GM08714 (cell line): ENCODE results near the gene CEP76.

Experiments
- H3K4me3 ChIP-seq: fragments of 200-500 bp; sonication (Bioruptor generic); 2 replicates; pipeline ENCODE4 v1.5.1; 2014; ENCODE audit warnings: mild to moderate bottlenecking, low read length, inconsistent platforms
- ZNF274 ChIP-seq: IDR thresholded peaks from 2 replicates; pipeline ENCODE4 v1.6.1; 2012; ENCODE audit warnings: mild to moderate bottlenecking, low read depth, low read length

CEP76 gene, protein sequence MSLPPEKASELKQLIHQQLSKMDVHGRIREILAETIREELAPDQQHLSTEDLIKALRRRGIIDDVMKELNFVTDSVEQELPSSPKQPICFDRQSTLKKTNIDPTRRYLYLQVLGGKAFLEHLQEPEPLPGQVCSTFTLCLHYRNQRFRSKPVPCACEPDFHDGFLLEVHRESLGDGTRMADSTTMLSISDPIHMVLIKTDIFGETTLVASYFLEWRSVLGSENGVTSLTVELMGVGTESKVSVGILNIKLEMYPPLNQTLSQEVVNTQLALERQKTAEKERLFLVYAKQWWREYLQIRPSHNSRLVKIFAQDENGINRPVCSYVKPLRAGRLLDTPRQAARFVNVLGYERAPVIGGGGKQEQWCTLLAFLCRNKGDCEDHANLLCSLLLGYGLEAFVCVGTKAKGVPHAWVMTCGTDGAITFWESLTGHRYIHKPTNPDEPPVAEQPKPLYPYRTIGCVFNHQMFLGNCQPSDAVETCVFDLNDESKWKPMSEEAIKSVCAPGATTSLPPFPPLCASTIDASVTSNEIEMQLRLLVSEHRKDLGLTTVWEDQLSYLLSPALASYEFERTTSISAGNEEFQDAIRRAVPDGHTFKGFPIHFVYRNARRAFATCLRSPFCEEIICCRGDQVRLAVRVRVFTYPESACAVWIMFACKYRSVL

GRCh38 chr18:12702221-12703095 is at the start of gene CEP76, which contains the start of gene PSMG2:
CEP76 (minus strand) TSS chr18:12702723; CDS start chr18:12702548, 175 bp downstream.
PSMG2 (plus strand) TSS chr18:12703042; CDS start chr18:12703108, 66 bp downstream.
- peak within 1 kb of the TSS; percentile 86 for H3K4me3 ChIP-seq
- no peak for TF ChIP-seq ZNF274

DNA sequence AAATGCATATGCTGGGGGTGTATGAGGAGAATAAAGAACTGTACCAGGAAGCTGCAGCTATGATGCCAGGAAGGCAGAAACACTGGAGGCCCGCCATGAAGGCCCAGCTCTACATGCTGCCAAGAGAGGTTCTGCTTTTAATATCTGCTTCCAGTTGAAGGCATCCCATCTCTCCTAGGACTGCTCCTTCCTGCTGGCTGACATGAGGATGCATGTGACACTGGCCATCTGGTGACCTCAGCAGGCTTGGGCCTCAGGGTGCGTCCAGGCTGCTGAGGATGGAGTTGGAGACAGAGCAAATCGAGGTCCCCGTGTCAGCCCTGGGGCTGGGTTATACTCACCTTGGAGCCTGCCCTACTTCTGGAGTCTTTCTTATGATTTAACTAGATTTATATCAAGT is 49.4 kb upstream of the CEP76 start:
- TF ChIP-seq ZNF274: no peak
- no peak overlapping the region for H3K4me3 ChIP-seq

DNA sequence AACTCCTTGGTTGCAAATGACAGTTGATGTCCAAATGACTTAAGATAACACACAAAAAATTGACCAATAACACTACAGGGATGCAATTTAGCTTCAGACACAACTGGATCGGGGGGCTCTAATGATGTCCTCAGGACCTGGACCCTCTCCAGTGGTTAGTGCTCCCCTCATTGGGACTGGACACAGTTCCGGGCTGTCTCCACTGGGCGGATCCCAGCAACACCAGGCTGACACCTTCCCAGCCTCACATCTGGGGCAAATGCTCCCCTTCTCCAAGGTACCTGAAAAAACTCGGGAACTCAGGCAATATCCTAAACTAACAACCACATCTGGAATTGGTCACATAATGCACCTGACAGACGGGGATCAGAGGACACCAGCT is 49.0 kb upstream of the CEP76 start:
- TF ChIP-seq ZNF274: no peak
- H3K4me3 ChIP-seq: no peak overlapping the region

DNA sequence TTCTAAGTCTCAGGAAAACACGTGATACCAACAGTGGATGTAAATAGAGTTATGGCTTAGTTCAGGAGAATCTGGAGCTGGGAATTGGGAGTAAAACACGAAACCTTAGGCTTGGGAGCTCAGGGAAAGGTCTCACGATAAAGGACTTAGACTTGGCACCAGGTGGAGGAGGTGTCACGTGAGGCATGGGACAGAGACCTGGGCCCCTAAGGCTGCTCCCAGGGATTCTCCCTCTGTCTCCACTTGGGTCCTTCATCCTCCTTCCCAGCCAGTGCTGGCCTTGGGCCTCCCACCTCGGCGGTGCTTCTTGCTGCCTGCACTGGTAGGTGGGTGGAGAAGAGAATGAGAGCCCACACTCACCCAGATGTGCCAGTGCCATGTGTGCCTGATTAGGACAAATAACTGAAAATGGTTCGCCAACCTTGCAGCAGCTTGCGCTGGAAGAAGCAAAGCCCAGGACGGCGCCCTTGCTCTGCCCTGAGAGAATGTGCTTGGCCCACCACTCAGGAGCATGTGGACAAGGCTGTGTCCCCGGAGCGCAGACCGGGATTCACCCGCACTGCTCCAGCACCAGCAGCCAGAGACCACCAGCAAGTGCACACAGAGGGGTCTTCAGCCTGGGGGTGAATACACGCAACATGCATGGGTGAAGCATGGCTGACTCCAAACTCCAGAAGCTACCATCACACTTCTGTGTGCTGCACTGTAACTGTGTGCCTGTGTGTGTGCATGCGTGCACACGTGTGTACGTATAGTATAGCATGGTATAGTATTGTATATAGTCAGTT is 48.4 kb upstream of the CEP76 start:
- H3K4me3 ChIP-seq: no peak overlapping the region
- no peak for TF ChIP-seq ZNF274

DNA sequence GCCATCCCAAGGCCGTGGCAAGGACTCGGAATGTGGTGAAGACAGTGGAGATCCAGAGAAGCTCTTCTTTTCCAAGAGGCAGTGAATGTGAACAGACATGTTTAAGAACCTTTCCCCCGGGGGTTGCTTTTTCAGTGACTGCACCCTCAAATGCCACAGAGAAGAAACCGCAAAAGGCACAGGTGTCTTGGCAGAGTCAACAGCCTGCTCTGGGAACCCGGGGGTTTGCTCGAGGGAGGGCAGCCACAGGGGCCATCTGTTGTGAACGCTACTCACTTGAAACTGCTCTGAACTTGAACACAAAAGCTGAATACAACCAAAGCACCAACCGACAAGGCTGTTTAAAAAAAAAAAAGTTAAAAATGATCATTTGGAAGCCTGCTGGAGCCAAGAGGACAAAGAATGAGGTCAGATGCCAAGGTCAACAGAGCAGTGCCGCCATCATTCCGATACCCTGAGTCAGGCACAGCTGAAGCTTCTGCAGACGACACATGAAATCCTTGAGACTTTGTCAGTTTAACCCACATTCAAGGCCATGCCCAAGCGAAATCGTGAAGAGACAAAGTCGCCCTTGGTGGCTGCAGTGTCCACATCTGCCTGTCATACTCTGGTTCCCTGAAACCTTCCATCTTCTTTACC is 47.7 kb upstream of the CEP76 start:
- no peak for TF ChIP-seq ZNF274
- no peak overlapping the region for H3K4me3 ChIP-seq

DNA sequence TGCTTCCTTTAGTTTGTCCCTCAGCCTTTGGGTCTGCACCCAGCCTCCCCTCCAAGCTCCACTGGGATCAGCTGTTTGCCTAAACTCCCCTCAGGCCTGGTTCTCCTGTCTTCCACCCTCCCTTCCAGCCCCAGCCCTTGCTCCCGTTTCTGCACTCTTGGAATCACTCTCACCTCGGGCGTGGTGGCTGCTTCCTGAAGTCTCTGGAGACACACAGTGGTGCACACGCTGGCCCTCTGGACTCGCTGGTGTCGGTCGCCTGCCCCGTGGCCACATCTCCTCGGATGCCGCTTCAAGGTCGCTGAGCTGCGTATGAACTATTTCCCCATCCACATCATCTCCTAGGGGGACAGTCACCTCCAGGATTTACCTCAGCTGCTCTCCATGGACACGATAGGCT is 46.6 kb upstream of the CEP76 start:
- H3K4me3 ChIP-seq: no peak overlapping the region
- TF ChIP-seq ZNF274: no peak

GRCh38 chr18:12748671-12749070 is 46.1 kb upstream of the CEP76 start:
- H3K4me3 ChIP-seq: no peak overlapping the region

DNA sequence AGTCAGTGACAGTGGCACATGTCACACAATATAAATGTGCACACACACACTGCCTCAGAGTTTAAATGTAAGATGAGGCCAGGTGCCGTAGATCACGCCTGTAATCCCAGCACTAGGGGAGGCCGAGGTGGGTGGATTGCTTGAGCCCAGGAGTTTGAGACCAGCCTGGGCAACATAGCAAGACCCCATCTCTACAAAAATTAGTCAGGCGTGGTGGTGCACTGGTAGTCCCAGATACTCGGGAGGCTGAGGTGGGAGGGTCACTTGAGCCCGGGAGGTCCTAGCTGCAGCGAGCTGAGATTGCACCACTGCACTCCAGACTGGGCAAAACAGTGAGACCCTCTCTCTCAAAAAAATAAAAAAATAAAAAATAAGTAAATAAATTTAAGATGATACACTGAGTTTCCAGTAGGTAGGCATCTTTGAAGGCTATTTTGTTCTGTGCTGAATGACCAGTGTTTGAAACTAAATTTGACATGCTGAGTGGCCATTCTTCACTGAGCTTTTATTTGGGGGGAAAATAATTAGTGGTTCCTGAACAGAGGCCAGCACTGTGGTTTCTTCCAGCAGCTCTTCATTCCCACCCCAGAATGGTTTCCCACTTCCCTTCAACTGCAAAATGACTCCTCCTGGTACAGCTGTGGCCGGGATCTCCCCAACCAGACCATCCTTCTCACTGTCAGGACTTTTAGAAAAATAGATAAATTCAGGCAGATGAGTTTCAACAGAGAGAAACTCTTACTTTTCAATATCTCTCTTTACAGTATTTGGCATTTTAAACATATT is 45.2 kb upstream of the CEP76 start:
- TF ChIP-seq ZNF274: no peak
- H3K4me3 ChIP-seq: no peak overlapping the region

More at GRCh38 chr18:12748671-12749070, 46.1 kb upstream of the CEP76 start:
- TF ChIP-seq ZNF274: no peak

DNA sequence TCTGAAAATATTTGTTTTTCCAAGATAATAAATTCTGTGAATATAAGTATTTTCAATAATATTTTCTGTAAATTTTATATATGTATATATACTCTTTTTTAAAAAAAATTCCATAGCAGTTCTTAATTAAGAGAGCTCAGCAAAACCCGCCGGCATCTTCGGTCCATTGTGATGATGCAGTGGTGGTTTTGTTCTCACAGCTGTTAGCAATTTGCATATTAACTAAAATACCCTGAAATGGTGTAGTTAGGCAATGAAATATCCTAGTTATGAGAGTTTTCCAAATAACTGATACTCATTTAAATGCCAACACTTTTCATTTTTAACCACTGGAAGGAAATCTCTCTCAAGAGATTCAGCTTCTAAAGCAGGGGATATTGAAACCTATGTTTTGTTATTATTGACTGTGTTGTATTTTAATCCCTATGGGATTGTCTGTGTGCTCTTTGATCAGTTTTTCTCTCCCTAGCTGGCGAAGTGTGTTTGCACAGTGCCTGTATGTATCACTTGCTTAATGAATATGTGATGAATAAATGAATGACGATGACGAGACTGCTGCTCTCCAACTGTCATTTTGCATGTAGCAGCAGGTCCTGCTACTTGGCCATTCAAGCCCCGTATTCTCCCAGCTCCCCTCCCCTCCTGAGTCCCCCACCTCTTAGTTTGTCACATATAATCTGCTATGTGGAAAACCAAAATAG is 42.7 kb upstream of the CEP76 start:
- H3K4me3 ChIP-seq: no peak overlapping the region

DNA sequence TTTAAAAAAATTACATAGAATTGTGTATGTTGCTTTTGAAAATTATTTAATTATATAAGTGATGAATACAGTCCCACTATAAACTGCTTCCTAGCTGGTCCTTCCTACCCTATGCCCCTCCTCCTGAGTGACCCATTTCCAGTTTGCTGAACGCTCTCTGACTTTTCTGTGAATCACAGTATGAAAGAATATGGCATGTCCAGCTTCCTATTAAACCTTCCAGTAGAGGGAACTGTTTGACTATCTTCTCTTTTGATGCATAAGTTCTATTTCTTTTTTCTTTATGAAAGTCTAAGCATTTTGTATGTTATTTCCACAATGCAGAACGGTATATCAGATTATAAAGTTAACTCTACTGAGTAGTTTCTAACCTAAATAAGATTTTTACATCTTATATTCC is 41.6 kb upstream of the CEP76 start:
- TF ChIP-seq ZNF274: no peak

More for the DNA sequence above, 42.7 kb upstream of the CEP76 start:
- no peak for TF ChIP-seq ZNF274

DNA sequence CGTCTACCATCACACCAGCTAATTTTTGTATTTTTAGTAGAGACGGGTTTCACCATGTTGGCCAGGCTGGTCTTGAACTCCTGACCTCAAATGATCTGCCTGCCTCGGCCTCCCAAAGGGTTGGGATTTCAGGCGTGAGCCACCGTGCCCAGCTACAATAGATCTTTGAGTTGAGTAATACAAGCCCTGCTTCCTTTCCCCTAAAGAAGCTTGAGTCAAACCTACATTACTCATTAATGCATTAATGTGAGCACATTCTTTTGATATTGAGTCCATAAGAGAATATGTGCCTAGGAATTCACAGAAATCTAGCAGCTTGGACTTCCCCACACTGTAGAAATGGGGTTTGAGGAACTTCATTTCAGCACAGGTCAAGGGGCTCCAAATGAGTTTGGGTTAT is 39.9 kb upstream of the CEP76 start:
- TF ChIP-seq ZNF274: no peak
- no peak overlapping the region for H3K4me3 ChIP-seq

More for the DNA sequence above, 41.6 kb upstream of the CEP76 start:
- H3K4me3 ChIP-seq: no peak overlapping the region

DNA sequence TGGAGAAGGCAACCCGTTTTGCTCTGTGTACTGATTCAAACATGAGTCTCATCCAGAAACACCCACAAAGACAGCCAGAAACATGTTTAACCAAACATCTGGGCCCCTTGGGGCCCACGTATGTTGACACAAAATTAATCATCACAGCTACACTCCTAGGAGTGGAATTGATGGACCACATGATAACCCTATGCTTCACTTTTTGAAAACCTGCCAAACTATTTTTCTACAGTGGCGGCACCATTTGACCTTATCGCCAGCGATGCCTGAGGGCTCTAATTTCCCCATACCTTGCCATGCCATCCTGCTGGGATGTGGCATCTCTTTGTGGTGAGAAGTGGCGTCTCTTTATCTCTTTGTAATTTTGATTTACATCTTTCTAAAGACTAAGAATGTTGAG is 38.8 kb upstream of the CEP76 start:
- TF ChIP-seq ZNF274: no peak
- no peak overlapping the region for H3K4me3 ChIP-seq
